AG04450 (cell line): ENCODE measurements around the gene GMCL2. TPM values are rescaled to one million over a fixed set of nuclear protein-coding genes. Genes with fewer than 3 reads are reported as not detected.

Experiments used
- CTCF ChIA-PET: fragments of 300-600, 350-600 bp; formaldehyde crosslinking; extraction: SDS; loops from one replicate; lab custom pipeline; 2022; ENCODE audit warnings: antibody characterized with exemption, inconsistent platforms; lab: Charles Lee
- POLR2A ChIA-PET: fragments of 350-600 bp; formaldehyde crosslinking; extraction: SDS; loops from one replicate; lab custom pipeline; 2021; ENCODE audit warnings: antibody characterized with exemption, inconsistent platforms; lab: Yijun Ruan, JAX
- DNase-seq: peaks from one replicate; pipeline ENCODE4 v3.0.0-alpha.2; 2011; ENCODE audit warnings: low read depth, low spot score
- H3K27ac ChIP-seq: one replicate; pipeline ENCODE4 v1.5.1; 2012; ENCODE audit warnings: low read depth, low read length, control low read depth
- H3K27me3 ChIP-seq: one replicate; pipeline ENCODE4 v1.6.0; 2012; ENCODE audit warnings: low read length; ENCODE audit not compliant: control insufficient read depth, insufficient read depth
- H3K4me3 ChIP-seq: 2 replicates; pipeline ENCODE4 v1.5.1; 2011; ENCODE audit warnings: mild to moderate bottlenecking, low read depth, low read length, control low read depth
- H3K9me3 ChIP-seq: 2 replicates; pipeline ENCODE4 v1.5.1; 2012; ENCODE audit warnings: low read length; ENCODE audit not compliant: control insufficient read depth, insufficient read depth
- CTCF ChIP-seq: IDR thresholded peaks from 2 replicates; pipeline ENCODE4 v1.5.1; 2011; ENCODE audit warnings: low read depth, low read length, control low read depth, inconsistent platforms
- polyA plus RNA-seq: library from polyadenylated mRNA; depleted of rRNA; stranded (reverse); fragments of >200 nt; gene quantifications from 2 replicates; pipeline ENCODE4 v1.2.3, GENCODE V29; 2011

Gene GMCL2
- polyA plus RNA-seq, 1 experiment = not detected

- H3K9me3 ChIP-seq = no peaks in the 10 kb centered on the region
- H3K27ac ChIP-seq = no peak overlapping the region
- ChIA-PET POLR2A (interaction anchor here (1.1 to 1.6 kb wide), 2 partner anchors 12 to 22 kb away, joined by 3 read pairs; partner anchors contain the start of gene PHYKPL), CTCF (no interaction called here)
- DNase-seq = no peak
- no peak overlapping the region for H3K4me3 ChIP-seq
- no peak for TF ChIP-seq CTCF
- no peaks in the 10 kb centered on the region for H3K27me3 ChIP-seq
Measured at GRCh38 chr5:178210686-178211085, 23.5 kb upstream of the GMCL2 start.

- TF ChIP-seq CTCF = no peak
- ChIA-PET POLR2A (interaction anchor here (1.1 to 1.6 kb wide), 2 partner anchors 12 to 22 kb away, joined by 3 read pairs; partner anchors contain the start of gene PHYKPL), CTCF (interaction anchor here (0.6 kb wide), 1 partner anchor 146 kb away, joined by 3 read pairs; no protein-coding TSS in a partner anchor)
- Histone ChIP-seq H3K4me3 (no peak overlapping the region), H3K27me3 (no peaks in the 10 kb centered on the region), H3K9me3 (no peaks in the 10 kb centered on the region), H3K27ac (no peak overlapping the region)
- DNase-seq = no peak
Measured at GRCh38 chr5:178210073-178210535, 22.9 kb upstream of the GMCL2 start.

- Histone ChIP-seq H3K9me3 (no peaks in the 10 kb centered on the region), H3K27ac (no peak overlapping the region), H3K4me3 (no peak overlapping the region), H3K27me3 (no peaks in the 10 kb centered on the region)
- DNase-seq = no peak
- TF ChIP-seq CTCF = no peak
- CTCF ChIA-PET = interaction anchor here (0.6 kb wide), 1 partner anchor 146 kb away, joined by 3 read pairs; no protein-coding TSS in a partner anchor
- POLR2A ChIA-PET = interaction anchor here (1.1 to 1.6 kb wide), 2 partner anchors 13 to 23 kb away, joined by 3 read pairs; partner anchors contain the start of gene PHYKPL
Measured at GRCh38 chr5:178209334-178210072, 22.3 kb upstream of the GMCL2 start.

DNA sequence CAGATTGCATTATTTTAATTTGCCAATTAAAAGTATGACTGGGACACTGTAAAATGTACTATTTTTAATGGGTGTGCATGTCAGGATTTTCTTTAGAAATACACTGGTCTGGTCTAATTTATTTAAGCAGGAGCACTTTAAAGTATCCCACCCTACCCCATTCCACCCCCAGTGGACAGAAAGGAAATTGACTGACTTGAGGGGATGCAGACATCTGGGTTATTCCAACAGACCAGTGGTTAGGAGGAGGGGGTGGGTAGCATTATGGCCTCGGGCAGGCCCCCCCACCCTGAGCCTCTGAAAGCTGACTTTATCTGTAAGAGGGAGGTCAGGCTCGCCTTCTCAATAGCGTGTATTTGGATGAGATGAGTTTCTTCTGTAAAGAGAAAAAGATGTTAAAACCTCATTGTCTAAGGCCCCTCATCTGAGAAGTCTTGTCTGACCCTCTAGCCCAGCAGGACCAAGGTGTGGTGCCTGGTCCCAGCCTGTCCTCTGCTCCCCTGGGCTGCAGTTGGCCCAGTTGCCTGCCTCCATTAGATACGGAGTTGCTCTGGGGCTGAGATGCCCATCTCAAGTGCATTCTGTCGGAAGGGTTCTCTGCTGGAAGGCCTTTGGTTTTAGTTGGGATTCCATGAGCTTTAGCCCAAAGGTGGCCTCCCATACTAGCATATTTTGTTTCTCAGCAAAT is 21.5 kb upstream of the GMCL2 start:
- Histone ChIP-seq H3K4me3 (no peak overlapping the region), H3K9me3 (no peaks in the 10 kb centered on the region; the same call in 1 of the 2 replicates), H3K27ac (no peak overlapping the region), H3K27me3 (no peaks in the 10 kb centered on the region)
- POLR2A ChIA-PET = no interaction called here
- no peak for DNase-seq
- peak; percentile 37 for TF ChIP-seq CTCF
- CTCF ChIA-PET = no interaction called here

- no peaks in the 10 kb centered on the region for H3K27me3 ChIP-seq
- H3K9me3 ChIP-seq = no peaks in the 10 kb centered on the region; the same call in 1 of the 2 replicates
- no peak for TF ChIP-seq CTCF
- ChIA-PET POLR2A (no interaction called here), CTCF (interaction anchor here (0.5 to 1.3 kb wide), 2 partner anchors 132 to 389 kb away, joined by 3 read pairs; no protein-coding TSS in a partner anchor)
- no peak overlapping the region; the same call in 1 of the 2 replicates for H3K4me3 ChIP-seq
- DNase-seq = no peak
- no peak overlapping the region for H3K27ac ChIP-seq
Measured at GRCh38 chr5:178207917-178208280, 20.7 kb upstream of the GMCL2 start.
